Panc1 (cell line): ENCODE measurements around the gene ARL15. TPM values are rescaled to one million over a fixed set of nuclear protein-coding genes. Genes with fewer than 3 reads are reported as not detected.

Source experiments
- ATAC-seq: fragments of 200-7000 bp; cut with Tn5 transposase; 2 replicates; pipeline ENCODE4 v1.9.1; 2020; ENCODE audit warnings: mild to moderate bottlenecking, moderate library complexity
- BruUV-seq: library from RNA; stranded (reverse); fragments of 400-500 nt; replicated peaks from 2 replicates; lab custom pipeline; 2021; lab: Mats Ljungman, UMichigan
- CTCF ChIA-PET: fragments of 300-600 bp; sonication (Branson Sonifier 250); formaldehyde crosslinking; loops from one replicate; lab custom pipeline; 2022; ENCODE audit warnings: antibody characterized with exemption; lab: Charles Lee
- POLR2A ChIA-PET: fragments of 300-600 bp; sonication (Branson Sonifier 250); formaldehyde crosslinking; loops from one replicate; lab custom pipeline; 2022; ENCODE audit warnings: antibody characterized with exemption; lab: Charles Lee
- DNase-seq: peaks from one replicate; pipeline ENCODE4 v3.0.0-alpha.2; 2010; ENCODE audit warnings: low read depth, low spot score
- H3K27ac ChIP-seq: 2 replicates; pipeline ENCODE4 v1.5.1; 2011; ENCODE audit warnings: mild to moderate bottlenecking, low read length, inconsistent platforms
- H3K27me3 ChIP-seq: fragments of 200-500 bp; sonication (Bioruptor generic); 2 replicates; pipeline ENCODE4 v1.6.0; 2014; ENCODE audit warnings: low read length, inconsistent platforms; ENCODE audit not compliant: control insufficient read depth, insufficient read depth
- H3K36me3 ChIP-seq: fragments of 200-500 bp; sonication (Bioruptor generic); 2 replicates; pipeline ENCODE4 v1.5.1; 2014; ENCODE audit warnings: inconsistent platforms, mild to moderate bottlenecking, low read length, moderate library complexity; ENCODE audit not compliant: control insufficient read depth, insufficient read depth
- H3K4me1 ChIP-seq: 2 replicates; pipeline ENCODE4 v1.5.1; 2011; ENCODE audit warnings: inconsistent platforms, mild to moderate bottlenecking, low read length, moderate library complexity; ENCODE audit not compliant: control insufficient read depth, insufficient read depth
- H3K4me3 ChIP-seq, 2 experiments: 2 replicates each; pipeline ENCODE4 v1.5.1; 2011 to 2012; ENCODE audit warnings: low read depth in 2 of 2, low read length in 2 of 2, mild to moderate bottlenecking in 2 of 2, inconsistent platforms in 1 of 2, moderate library complexity in 1 of 2
- H3K9me3 ChIP-seq: fragments of 200-500 bp; sonication (Bioruptor generic); 2 replicates; pipeline ENCODE4 v1.5.1; 2014; ENCODE audit warnings: low read depth, mild to moderate bottlenecking, inconsistent platforms, low read length, moderate library complexity; ENCODE audit not compliant: control insufficient read depth, insufficient read depth
- POLR2AphosphoS5 ChIP-seq: IDR thresholded peaks from 2 replicates; pipeline ENCODE4 v1.6.1; 2012; ENCODE audit warnings: mild to moderate bottlenecking, low read depth, low read length, moderate library complexity
- SIN3A ChIP-seq: IDR thresholded peaks from 2 replicates; pipeline ENCODE4 v1.6.1; 2012; ENCODE audit warnings: low read depth, mild to moderate bottlenecking, low read length, moderate library complexity, borderline replicate concordance; ENCODE audit not compliant: insufficient read depth
- TCF7L2 ChIP-seq: IDR thresholded peaks from 2 replicates; pipeline ENCODE4 v1.6.1; 2011; ENCODE audit warnings: mild to moderate bottlenecking, low read depth, low read length, inconsistent platforms
- in situ Hi-C: cut with HindIII; loops from 2 replicates; pipeline ENCODE4 v1.10.0; 2016; ENCODE audit warnings: low sequenced_read_pairs, low pct_unique_long_range_greater_than_20kb
- intact Hi-C: fragments of 100-400 bp; cut with micrococcal nuclease; formaldehyde crosslinking; loops from one replicate; pipeline ENCODE4 v1.10.0; 2022; ENCODE audit not compliant: unreplicated experiment
- total RNA-seq: library from RNA; stranded (reverse); gene quantifications from one replicate; pipeline ENCODE4 v1.2.1, GENCODE V29; 2021; ENCODE audit not compliant: unreplicated experiment
- TF ChIP-seq, protein P1 (sequence below): fragments of 450-650 bp; IDR thresholded peaks from 2 replicates; pipeline ENCODE4 v1.5.1; 2017; ENCODE audit warnings: mild to moderate bottlenecking
- TF ChIP-seq, protein P2 (sequence below), 2 experiments: IDR thresholded peaks; 2 replicates each; pipeline ENCODE4 v1.6.1; 2011 to 2012; ENCODE audit warnings: low read depth in 2 of 2, control low read depth in 1 of 2, low read length in 1 of 2, mild to moderate bottlenecking in 1 of 2, moderate library complexity in 1 of 2; ENCODE audit not compliant: insufficient read depth in 1 of 2

The ARL15 gene
- total RNA-seq, 1 experiment from 2014 or later: 16.5 TPM

DNA sequence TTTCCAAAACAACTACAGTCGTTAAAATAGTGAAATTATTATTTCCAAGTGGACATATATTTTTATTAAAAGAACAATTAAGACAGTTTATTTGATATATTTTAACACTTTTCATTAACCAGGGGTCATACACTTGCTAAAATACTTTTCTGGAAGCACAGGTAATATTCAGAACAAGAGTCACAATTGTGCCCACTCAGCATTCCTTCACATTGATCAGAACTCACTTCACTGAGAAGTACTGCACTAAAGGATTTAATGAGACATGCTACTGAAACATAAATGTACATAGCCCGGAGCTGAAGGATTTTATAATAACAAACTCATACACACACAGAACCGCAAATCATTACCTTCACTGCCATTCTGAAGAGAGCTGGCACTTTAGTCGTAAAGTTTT, 361.8 kb downstream of the ARL15 start:
- H3K27ac ChIP-seq: no peak overlapping the region
- in situ Hi-C loops (no loop called here), intact Hi-C loops (no loop called here)
- no peaks in the 10 kb centered on the region for H3K9me3 ChIP-seq
- no peaks in the 10 kb centered on the region for H3K4me1 ChIP-seq
- H3K4me3 ChIP-seq: no peak overlapping the region
- no peaks in the 10 kb centered on the region for H3K36me3 ChIP-seq
- DNase-seq: no peak
- BruUV-seq: no TSS peak
- no peak for ATAC-seq
- ChIA-PET POLR2A (no interaction called here), CTCF (no interaction called here)
- H3K27me3 ChIP-seq: no peaks in the 10 kb centered on the region
- no peak for TF ChIP-seq SIN3A
- TF ChIP-seq TCF7L2: no peak
- TF ChIP-seq, protein P1, sequence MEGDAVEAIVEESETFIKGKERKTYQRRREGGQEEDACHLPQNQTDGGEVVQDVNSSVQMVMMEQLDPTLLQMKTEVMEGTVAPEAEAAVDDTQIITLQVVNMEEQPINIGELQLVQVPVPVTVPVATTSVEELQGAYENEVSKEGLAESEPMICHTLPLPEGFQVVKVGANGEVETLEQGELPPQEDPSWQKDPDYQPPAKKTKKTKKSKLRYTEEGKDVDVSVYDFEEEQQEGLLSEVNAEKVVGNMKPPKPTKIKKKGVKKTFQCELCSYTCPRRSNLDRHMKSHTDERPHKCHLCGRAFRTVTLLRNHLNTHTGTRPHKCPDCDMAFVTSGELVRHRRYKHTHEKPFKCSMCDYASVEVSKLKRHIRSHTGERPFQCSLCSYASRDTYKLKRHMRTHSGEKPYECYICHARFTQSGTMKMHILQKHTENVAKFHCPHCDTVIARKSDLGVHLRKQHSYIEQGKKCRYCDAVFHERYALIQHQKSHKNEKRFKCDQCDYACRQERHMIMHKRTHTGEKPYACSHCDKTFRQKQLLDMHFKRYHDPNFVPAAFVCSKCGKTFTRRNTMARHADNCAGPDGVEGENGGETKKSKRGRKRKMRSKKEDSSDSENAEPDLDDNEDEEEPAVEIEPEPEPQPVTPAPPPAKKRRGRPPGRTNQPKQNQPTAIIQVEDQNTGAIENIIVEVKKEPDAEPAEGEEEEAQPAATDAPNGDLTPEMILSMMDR: no peak
- TF ChIP-seq, protein P2, sequence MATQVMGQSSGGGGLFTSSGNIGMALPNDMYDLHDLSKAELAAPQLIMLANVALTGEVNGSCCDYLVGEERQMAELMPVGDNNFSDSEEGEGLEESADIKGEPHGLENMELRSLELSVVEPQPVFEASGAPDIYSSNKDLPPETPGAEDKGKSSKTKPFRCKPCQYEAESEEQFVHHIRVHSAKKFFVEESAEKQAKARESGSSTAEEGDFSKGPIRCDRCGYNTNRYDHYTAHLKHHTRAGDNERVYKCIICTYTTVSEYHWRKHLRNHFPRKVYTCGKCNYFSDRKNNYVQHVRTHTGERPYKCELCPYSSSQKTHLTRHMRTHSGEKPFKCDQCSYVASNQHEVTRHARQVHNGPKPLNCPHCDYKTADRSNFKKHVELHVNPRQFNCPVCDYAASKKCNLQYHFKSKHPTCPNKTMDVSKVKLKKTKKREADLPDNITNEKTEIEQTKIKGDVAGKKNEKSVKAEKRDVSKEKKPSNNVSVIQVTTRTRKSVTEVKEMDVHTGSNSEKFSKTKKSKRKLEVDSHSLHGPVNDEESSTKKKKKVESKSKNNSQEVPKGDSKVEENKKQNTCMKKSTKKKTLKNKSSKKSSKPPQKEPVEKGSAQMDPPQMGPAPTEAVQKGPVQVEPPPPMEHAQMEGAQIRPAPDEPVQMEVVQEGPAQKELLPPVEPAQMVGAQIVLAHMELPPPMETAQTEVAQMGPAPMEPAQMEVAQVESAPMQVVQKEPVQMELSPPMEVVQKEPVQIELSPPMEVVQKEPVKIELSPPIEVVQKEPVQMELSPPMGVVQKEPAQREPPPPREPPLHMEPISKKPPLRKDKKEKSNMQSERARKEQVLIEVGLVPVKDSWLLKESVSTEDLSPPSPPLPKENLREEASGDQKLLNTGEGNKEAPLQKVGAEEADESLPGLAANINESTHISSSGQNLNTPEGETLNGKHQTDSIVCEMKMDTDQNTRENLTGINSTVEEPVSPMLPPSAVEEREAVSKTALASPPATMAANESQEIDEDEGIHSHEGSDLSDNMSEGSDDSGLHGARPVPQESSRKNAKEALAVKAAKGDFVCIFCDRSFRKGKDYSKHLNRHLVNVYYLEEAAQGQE (IDR thresholded peaks at IDR 0.05; ENCODE audit: insufficient read depth in 1 of 2, low read depth in 2 of 2, low read length in 1 of 2): no peak
- no peak for TF ChIP-seq POLR2AphosphoS5

DNA sequence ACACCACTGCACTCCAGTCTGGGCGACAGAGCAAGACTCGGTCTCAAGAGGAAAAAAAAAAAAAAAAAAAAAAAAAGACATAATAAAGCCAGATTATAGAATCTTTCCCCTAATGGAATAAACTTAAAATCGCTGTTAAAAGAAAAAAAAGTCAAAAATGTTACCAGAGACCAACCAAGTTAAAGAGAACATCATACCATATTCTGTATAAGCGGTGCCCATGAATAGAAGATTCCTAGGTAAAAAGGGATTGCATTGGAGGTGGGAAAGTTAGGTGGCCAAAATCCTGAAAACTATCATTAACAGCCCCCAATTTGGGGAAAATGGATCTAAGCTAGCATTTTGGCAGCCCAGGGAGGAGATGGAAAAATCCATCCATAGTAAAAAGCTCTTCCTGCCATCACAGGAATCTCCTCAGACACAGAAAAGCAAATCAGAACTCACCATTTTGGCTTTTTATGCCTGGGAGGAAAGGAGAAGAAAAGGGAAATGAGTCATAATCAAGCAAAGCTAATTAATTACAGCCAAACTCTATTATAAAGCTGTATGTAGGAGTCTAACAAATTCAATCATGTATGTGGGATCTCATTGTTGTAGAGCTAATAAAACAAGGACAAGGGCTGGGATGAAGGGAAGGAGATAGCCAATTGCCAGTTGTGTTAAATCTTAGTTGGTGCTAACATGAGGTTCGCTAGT, 363.8 kb downstream of the ARL15 start:
- BruUV-seq: no TSS peak
- no peak for TF ChIP-seq SIN3A
- TF ChIP-seq, protein P2 (IDR thresholded peaks at IDR 0.05; ENCODE audit: insufficient read depth in 1 of 2, low read depth in 2 of 2, low read length in 1 of 2): no peak
- TF ChIP-seq, protein P1: no peak
- no peak for TF ChIP-seq POLR2AphosphoS5
- no peak for TF ChIP-seq TCF7L2
- ChIA-PET POLR2A (interaction anchor here (0.7 kb wide), 1 partner anchor 34 kb away, joined by 7 read pairs; no protein-coding TSS in a partner anchor), CTCF (no interaction called here)
- Histone ChIP-seq H3K36me3 (no peaks in the 10 kb centered on the region), H3K27me3 (no peaks in the 10 kb centered on the region), H3K4me1 (no peaks in the 10 kb centered on the region), H3K9me3 (no peaks in the 10 kb centered on the region), H3K4me3 (no peak overlapping the region), H3K27ac (no peak overlapping the region)
- ATAC-seq (no peak), DNase-seq (no peak)
- intact Hi-C loops: no loop called here
- in situ Hi-C loops: no loop called here
